Esophagus squamous epithelium (tissue), 5 donors: ENCODE data around the gene TPGS2. TPM values are rescaled to one million over a fixed set of nuclear protein-coding genes. Genes with fewer than 3 reads are reported as not detected.

ENCODE experiments used
- DNase-seq: peaks from one replicate; lab custom pipeline; 2025; lab: John Stamatoyannopoulos, UW
- H3K27ac ChIP-seq, 4 donors: fragments of 200-600 bp; sonication (generic); one replicate each; pipeline ENCODE4 v1.5.1; 2016 to 2019; ENCODE audit warnings: mild to moderate bottlenecking in 1 of 4
- H3K27me3 ChIP-seq, 4 donors: fragments of 200-600 bp; sonication (generic); 1 replicate in 3 of 4; 2 replicates in 1 of 4; pipeline versions ENCODE4 v1.5.1 to v1.6.0; 2017 to 2021; ENCODE audit warnings: antibody characterized with exemption in 1 of 4
- H3K36me3 ChIP-seq, 3 donors: fragments of 200-600 bp; sonication (generic); one replicate each; pipeline ENCODE4 v1.5.1; 2016 to 2019
- H3K4me1 ChIP-seq, 3 donors: fragments of 200-600 bp; sonication (generic); one replicate each; pipeline ENCODE4 v1.5.1; 2017 to 2019
- H3K4me3 ChIP-seq, 4 donors: fragments of 200-600 bp; sonication (generic); 1 replicate in 3 of 4; 2 replicates in 1 of 4; pipeline ENCODE4 v1.5.1; 2016 to 2019; ENCODE audit warnings: mild to moderate bottlenecking in 2 of 4, moderate library complexity in 1 of 4
- H3K9me3 ChIP-seq, 3 donors: fragments of 200-600 bp; sonication (generic); one replicate each; pipeline ENCODE4 v1.5.1; 2016 to 2019
- CTCF ChIP-seq, 6 experiments: fragments of 450-650 bp in 4 of 6; fragments of 200-600 bp in 2 of 6; sonication (generic) in 2 of 6; IDR thresholded peaks; one replicate each; pipeline ENCODE4 v1.5.1; 2016 to 2019; ENCODE audit warnings: antibody characterized with exemption in 6 of 6, mild to moderate bottlenecking in 4 of 6, moderate library complexity in 4 of 6
- POLR2A ChIP-seq, 4 donors: fragments of 450-650 bp; IDR thresholded peaks; one replicate each; pipeline ENCODE4 v1.6.1; 2017; ENCODE audit warnings: antibody characterized with exemption in 4 of 4, mild to moderate bottlenecking in 4 of 4, moderate library complexity in 3 of 4
- WGBS, 2 donors: methylation state at CpG; one replicate each; pipeline ENCODE4 v1.1.5; 2018; 5-methylcytosine and 5-hydroxymethylcytosine counted together
- intact Hi-C: fragments of 100-400 bp; cut with DNase I; formaldehyde crosslinking; loops from one replicate; pipeline ENCODE4 v1.15.0; 2022
- total RNA-seq, 4 donors: library from RNA; depleted of rRNA; stranded (reverse); fragments of >200 nt; gene quantifications; one replicate each; pipeline ENCODE4 v1.1.0, GENCODE V29; 2016
- donor health status: DM: yes; HTN: yes; CAD: no.

The TPGS2 gene
- total RNA-seq, 4 donors from 2014 or later = 65.1 to 155 (median 105) TPM

GRCh38 chr18:36826556-36826955 lies 2.2 kb downstream of the TPGS2 start:
- DNase-seq = no peak
- WGBS, 2 donors = 37 to 50% methylated on average over 3 of the region's 3 CpGs
- H3K4me3 ChIP-seq = no peak overlapping the region
- no peaks in the 10 kb centered on the region for H3K27me3 ChIP-seq
- H3K9me3 ChIP-seq = no peaks in the 10 kb centered on the region
- peaks cover 0 to 15% (median 0%) of the 10 kb centered on the region in 3 donors for H3K36me3 ChIP-seq
- no peak overlapping the region for H3K27ac ChIP-seq
- TF ChIP-seq CTCF (IDR thresholded peaks at IDR 0.05) = no peak
- no peak for TF ChIP-seq POLR2A (IDR thresholded peaks at IDR 0.05)
- peaks cover 0 to 27% (median 10%) of the 10 kb centered on the region in 3 donors for H3K4me1 ChIP-seq
- intact Hi-C loops = no loop called here

GRCh38 chr18:36825526-36825925 lies 3.3 kb downstream of the TPGS2 start:
- TF ChIP-seq CTCF (IDR thresholded peaks at IDR 0.05) (no peak), POLR2A (IDR thresholded peaks at IDR 0.05) (no peak)
- intact Hi-C loops = no loop called here
- H3K4me1 ChIP-seq = peaks cover 0 to 25% (median 10%) of the 10 kb centered on the region in 3 donors

GRCh38 chr18:36821681-36822080 lies 7.1 kb downstream of the TPGS2 start:
- H3K27me3 ChIP-seq = no peaks in the 10 kb centered on the region
- H3K4me1 ChIP-seq = no peaks in the 10 kb centered on the region
- no peak for TF ChIP-seq POLR2A (IDR thresholded peaks at IDR 0.05)
- TF ChIP-seq CTCF (IDR thresholded peaks at IDR 0.05) = no peak
- no peak overlapping the region for H3K27ac ChIP-seq
- no peaks in the 10 kb centered on the region for H3K9me3 ChIP-seq
- 95 to 99% methylated on average over 4 of the region's 4 CpGs for WGBS, 2 donors
- H3K4me3 ChIP-seq = no peak overlapping the region
- DNase-seq = no peak
- intact Hi-C loops = no loop called here
- peaks cover 0 to 38% (median 0%) of the 10 kb centered on the region in 3 donors for H3K36me3 ChIP-seq

More at GRCh38 chr18:36825526-36825925, 3.3 kb downstream of the TPGS2 start:
- DNase-seq = no peak
- Histone ChIP-seq H3K36me3 (peaks cover 0 to 15% (median 0%) of the 10 kb centered on the region in 3 donors), H3K9me3 (no peaks in the 10 kb centered on the region), H3K27me3 (no peaks in the 10 kb centered on the region), H3K27ac (no peak overlapping the region), H3K4me3 (no peak overlapping the region)

- H3K4me1 ChIP-seq = peaks cover 0 to 11% (median 0%) of the 10 kb centered on the region in 3 donors
- no peak for TF ChIP-seq CTCF (IDR thresholded peaks at IDR 0.05)
- TF ChIP-seq POLR2A (IDR thresholded peaks at IDR 0.05) = no peak
These were observed 9.2 kb downstream of the TPGS2 start for GRCh38 chr18:36819621-36820020.

DNA sequence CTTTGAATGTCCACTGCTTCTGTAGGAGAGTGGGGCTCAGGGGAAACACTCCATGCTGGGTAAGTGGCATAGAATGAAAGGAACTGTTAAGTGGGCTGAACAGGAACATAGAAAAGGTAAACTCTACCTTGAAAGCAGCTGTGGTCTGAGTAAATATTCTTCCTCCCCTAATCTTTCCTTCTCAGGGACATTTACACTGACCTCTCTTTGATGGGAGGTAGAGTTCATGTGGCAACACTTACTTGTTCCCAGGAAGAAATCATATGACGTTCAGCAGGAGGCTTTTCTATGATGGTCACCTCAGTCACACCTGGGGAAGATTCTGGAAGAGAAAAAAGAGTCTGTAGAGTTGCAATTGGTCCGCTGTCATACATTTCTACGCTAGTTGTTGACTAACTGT lies 10.2 kb downstream of the TPGS2 start:
- Histone ChIP-seq H3K27ac (no peak overlapping the region), H3K4me1 (peaks cover 0 to 12% (median 0%) of the 10 kb centered on the region in 3 donors), H3K9me3 (no peaks in the 10 kb centered on the region), H3K4me3 (no peak overlapping the region), H3K27me3 (no peaks in the 10 kb centered on the region), H3K36me3 (peaks cover 0 to 66% (median 0%) of the 10 kb centered on the region in 3 donors)
- WGBS, 2 donors = 92 to 95% methylated on average over 3 of the region's 3 CpGs
- TF ChIP-seq CTCF (IDR thresholded peaks at IDR 0.05) = no peak
- TF ChIP-seq POLR2A (IDR thresholded peaks at IDR 0.05) = no peak
- intact Hi-C loops = no loop called here
- DNase-seq = no peak

More at GRCh38 chr18:36819621-36820020, 9.2 kb downstream of the TPGS2 start:
- no peak overlapping the region for H3K4me3 ChIP-seq
- peaks cover 0 to 59% (median 0%) of the 10 kb centered on the region in 3 donors for H3K36me3 ChIP-seq
- no peak for DNase-seq
- H3K27ac ChIP-seq = no peak overlapping the region
- H3K27me3 ChIP-seq = no peaks in the 10 kb centered on the region
- no peaks in the 10 kb centered on the region for H3K9me3 ChIP-seq
- intact Hi-C loops = no loop called here
